Hematopoietic multipotent progenitor cell treated with erythropoietin and hydrocortisone succinate and interleukin-3 and kit ligand, for 4 days (in vitro differentiated cells): Measurements from ENCODE around the gene VSTM2B.
A peak's percentile ranks its signal among the peaks of the same experiment; 100 is the strongest.

ENCODE experiments used
- DNase-seq: peaks from one replicate; pipeline ENCODE4 v3.0.0-alpha.2; 2015

Gene VSTM2B

DNA sequence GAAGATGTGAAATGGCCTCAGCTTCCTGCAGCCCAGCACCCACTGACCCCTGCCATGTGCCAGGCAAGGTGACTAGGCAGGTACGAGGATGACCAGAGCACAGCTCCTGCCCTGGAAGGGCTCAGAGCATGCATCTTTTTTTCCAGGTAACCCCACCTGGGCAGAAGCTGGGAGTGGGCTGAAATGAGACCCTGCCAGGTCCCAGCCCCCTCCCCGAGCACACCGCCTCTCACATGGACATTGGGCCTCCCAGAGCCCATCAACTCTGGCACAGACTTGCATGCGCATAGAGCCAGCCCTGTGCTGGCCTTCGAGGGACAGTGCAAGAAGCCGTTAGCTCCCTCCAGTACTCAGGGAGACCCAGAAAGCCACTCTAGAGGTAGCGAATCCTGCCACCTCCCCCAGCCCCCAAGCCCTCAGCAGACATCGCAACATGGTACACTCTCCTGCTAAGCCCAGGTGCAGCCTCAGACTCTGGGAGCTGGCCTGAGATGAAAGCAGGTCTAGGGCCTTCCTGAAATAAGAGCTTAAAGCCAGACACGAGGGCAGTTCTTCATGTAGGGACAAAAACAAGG, 8.9 kb upstream of the VSTM2B start:
- no peak for DNase-seq

DNA sequence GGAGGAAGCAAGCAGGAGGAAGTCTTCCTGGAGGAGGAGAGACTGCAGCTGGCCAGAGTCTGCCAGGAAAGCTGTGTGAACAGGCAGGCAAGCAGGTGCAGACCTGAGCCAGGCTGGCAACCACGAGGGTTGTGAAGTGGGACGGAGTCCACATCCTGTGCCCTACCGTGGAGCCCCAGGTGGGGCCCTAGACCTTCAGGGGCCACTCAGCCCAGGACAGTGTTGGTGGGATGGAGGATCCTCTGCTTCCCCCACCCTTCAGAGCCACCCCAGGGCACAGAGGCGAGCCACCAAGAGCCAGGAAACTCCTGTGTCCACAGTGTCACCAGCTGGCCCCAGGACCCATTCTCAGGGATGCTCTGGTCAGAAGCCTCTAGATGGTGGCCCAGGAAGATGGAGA, 8.4 kb upstream of the VSTM2B start:
- no peak for DNase-seq

DNA sequence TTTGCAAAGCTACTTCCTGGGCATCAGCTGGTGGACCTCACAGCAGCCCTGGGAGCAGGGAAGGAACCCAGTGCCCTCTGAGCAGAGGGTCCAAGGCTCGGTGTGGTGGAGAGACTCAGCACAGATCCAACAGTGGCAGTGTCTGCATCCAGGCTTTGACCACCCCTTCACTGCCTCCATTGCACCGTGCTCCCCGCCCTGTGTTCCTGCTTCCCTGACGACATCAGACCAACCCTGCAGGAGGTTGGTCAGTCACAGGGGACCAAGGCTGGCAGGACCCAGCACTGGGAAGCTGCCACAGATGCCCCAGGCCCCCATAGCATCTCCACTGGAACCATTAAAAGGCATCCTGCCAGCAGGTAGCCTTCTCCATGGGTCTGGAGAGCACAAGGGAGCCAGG, 7.8 kb upstream of the VSTM2B start:
- DNase-seq: no peak

DNA sequence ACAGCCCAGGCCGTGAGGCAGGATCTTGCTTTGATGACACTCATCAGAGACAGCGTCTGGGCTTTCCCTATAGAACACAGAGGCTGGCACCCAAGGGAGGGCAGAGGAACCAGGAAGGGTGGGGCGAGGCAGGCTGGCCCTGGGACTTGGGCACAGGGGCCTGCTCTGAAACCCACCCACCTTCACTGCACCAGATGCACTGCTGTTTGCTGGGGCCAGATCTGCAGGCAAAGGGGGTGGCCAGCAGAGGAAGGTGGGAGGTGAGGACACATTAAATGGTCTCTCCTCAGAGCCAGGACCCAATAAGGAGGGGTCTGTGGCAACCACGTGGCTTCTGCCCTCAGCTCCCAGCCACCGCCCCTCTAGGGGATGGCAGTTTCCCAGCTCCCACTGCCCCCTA, 6.6 kb upstream of the VSTM2B start:
- DNase-seq: no peak

DNA sequence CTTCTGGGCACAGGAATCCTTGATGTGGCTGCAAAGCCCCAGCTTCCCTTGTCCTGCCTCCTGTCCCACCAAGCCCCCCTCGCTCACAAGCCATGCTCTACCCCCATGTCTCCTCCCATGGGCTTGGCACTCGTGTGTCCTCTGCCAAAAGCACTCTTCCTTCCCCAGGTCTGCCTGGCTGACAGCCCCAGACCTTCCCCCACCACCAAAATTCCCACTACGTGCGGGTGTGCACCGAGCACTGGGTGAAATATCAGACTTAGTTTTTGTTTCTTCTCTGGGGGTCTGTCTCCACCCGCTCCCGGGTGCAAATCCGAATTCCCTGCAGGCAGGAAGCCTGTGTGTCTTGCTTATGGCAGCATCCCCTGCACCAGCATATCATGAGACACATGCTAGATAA, 5.9 kb upstream of the VSTM2B start:
- DNase-seq: no peak

DNA sequence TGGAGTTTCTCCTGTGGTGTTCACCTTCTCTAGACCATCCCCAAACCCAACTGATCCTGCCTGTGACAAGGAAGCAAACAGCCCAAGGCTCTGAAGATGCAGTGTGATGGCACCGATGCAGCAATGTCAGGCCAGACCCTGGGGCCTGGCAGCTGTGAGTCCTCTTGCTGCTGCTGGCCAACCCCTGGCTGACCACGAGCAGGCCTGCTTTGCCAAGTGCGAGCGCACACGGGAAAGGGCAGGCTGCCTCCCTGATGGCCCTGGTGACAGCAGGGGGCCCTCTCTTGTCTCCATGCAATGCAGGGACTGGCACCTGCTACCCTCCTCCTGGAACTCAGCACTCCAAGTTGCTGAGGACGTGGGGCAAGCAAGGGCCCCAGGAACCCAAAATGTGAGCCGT, 5.4 kb upstream of the VSTM2B start:
- no peak for DNase-seq

DNA sequence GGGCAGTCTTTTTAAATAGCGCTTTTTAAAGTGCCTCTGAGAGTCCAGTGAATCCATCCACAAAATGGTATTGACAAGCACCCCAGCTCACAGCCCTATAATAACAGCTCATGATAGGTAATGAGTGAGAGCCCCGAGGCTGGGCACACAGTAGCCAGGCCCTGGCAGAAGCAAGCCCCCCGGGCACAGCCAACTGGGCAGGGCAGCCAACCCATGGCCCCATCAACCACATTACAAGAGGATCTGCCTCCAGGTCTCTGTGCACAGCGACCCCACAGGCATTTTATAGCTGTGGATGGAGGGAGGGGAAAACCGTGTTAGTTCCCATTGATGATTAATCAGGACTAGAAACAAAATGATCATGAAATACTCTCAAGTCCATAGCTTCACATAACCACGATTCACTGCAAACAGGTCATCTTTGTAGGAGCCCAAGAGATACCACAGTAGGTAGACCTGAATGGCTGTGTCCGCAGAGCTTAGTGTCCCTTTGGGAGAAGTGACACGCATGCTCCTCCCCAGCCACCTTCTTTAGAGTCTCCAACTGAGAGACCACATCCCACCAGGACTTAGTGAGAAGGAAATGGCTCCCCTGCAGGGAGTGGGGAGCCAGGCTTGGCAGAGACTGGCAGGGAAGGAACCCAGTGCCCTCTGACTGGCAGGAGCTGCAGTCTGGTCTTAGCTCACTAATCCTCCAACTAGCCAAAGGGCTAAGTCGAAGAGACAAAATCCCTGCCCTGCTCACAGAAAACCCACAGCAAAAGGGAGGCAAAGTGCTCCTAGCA, 4.3 kb upstream of the VSTM2B start:
- DNase-seq: no peak

DNA sequence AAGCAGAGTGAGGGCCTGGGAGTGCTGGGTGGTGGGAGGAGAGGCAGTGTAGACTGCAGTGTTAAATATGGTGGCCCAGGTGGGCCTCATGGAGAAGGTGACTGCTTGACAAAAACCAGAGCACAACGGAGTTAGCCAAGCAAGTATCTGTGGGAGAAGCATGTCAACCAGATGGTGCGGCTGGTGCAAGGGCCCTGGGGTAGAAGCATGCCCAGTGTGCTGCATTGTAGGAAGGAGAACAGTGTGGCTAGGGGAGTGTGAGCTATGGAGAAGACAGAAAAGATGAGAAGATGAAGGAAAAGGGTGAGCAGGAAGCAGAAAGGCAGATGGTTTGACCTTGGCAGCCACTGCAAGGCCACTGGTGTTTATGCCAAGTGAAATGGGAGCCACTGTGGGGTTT, 2.2 kb upstream of the VSTM2B start:
- DNase-seq: no peak

DNA sequence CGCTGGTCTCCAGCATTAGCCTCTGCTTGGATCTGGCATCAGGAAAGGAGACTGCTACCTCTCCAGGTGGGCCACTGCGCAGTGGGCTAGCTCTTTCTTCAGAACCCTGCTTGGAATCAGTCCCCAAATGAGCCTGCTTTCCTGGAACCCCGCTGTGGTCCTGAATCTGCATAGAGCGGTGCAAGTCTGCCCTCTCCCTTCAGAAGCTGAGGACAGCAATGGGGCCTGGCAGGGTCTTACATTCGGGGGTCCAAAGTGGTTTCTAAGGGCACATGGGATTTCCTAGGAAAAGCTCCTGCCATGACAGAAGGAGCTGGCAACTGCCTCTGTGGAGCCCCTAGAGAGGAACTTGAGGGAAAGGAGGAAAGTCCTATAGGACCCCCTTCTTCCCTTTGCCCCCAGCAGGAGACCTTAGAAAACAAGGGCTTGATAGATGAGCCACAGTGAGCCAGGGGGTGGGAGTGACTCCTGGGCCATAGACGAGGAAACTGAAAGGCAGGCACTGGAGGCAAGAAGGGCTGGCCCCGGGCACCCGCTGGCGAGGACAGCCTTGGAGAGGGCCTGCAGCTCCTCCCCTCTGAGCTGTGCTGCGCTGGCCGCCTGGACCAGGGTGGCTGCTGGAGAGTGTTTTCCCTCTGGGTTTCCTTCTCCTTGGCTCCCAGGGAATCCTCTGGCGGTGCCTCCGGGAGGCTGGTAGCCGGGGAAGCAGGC, 1.4 kb upstream of the VSTM2B start:
- DNase-seq: no peak

DNA sequence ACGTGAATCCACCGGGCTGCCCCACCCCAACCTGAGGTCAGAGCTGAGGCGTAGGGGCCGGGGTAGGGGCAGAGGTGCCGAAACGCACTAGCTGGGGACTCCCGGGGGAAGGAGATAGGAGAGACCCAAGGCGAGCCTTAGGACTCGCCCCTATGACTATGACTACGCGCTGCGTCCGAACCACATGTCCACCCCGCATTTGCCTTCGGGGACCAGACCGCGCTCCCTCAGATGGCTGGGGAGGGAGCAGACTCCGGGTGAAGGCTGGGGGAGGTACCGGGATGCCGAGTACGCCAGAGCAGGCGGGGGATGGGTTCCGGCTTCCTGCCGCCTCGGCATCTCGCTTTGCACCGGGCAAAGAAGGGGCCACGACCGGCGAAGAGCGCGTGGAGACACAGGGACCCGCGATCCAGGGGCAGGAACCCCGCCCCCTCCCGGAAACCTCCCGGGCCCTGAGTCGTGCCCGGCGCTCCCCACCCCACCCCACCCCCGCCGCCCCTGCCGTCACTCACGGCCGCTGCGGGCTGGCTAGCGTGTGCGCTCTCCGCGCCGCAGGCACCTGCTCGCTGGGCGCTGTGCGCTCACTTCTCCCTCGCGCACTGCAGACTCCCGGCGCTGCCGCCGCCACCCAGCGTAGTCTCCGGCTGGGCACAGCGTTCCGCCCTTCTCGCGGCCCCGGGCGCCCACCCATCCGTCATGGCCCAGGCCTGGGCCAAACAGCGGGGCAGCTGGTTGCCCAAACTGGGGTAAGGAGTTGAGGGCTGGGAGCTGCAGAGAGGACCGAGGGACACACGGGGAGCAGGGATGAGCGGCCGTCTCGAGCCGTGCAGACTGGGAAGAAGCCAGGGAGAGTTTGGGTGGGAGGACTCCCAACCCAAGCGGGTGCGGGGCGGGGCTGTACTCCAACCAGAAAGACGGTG, 622 bp upstream of the VSTM2B start:
- DNase-seq: no peak

DNA sequence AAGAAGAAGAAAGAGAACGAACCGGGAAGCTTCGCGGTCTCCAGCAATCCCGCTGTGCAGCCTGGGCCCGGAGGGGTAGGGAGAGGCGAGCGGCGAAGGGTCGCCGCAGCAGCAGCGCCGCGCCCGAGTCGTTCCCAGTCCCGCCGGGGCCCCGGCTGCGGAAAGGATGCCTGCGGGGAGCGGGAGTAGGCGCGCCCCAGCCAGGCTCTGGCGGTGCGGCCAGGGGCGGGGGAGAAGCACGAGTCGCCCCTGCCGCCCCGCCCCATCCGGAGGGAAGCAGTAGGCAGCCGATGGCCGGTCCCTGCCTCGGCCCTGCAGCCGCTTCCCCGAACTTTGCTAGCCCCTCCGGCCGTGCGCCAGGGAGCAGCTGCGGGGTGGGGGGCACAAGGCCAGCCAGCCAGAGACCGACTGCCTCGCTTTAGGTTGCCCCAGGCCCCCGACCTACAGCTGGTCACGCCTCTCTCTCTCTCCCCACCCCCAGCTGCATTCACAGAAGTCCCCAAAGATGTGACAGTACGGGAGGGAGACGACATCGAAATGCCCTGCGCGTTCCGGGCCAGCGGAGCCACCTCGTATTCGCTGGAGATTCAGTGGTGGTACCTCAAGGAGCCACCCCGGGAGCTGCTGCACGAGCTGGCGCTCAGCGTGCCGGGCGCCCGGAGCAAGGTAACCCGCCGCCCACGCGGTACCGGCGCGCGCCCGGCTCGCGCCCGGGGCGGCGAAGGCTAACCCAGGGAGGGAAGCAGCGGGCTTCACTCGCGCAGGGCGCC, 1.1 kb downstream of the VSTM2B start:
- DNase-seq: peak; percentile 19

DNA sequence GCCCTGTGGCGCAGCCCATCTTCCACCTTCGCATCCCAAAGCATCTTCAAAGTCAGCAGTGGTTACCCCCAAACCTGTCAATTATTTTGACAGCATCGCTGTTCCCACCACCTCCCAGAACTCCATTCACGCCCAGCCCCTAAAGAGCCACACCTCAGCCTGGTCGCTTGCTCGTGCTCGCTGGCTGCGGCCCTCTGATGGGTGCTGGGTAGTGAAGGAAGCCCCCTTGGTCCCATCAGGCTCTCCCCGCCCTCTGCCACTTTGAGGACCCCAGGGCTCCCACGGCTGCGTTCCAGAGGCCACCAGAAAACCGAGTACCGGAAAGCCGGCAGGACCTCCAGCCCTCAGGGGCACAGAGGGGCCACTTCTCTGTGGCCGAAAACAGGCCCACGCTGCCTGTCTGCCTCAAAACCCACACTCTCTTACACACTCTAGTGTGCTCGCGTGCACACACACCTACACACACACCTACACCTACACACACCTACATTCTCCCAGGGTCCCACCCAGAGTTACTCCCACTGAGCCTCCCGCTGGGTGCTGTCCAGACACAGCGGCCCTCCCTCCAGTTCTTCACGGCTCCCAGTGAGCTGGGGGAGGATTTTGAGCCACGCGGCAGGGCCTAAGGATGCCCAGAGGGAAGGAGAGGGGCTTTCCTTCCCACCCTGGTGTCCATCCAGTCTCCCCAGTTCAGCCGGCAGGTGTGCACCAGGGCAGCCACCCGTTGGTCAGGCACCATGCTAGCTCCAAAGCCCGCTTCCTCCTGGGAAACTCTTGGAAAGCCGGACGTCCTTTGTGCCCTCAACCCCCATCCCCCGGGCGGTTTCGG, 1.9 kb downstream of the VSTM2B start:
- DNase-seq: no peak

DNA sequence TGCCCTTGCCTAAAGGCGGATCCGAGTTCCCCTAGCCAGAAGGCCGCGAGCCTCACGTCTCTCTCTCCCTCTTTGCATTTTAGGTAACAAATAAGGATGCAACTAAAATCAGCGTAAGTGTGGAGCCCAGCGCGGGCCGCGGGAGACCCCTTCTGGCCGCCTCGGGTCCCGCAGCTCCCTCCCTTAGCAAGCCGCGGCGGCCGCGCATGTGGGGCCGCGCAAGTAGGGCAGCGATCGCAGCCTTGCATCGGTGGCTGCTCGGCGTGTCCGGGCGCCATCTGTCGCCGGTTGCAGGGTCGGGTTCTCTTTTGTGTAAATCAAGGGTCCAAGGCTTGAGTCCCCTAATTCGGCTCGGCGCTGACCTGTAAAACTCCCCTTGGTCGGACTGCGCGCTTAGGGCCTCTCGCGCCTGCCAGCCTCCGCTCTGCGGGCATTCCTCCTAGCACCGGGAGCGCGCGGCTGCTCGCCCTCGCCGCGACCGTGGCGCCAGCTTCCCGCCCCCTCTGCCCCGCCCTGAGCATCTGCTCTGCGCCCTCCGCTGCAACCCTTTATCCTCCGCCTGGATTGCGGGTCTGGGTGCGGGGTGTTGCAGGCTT, 2.7 kb downstream of the VSTM2B start:
- peak; percentile 90 for DNase-seq

DNA sequence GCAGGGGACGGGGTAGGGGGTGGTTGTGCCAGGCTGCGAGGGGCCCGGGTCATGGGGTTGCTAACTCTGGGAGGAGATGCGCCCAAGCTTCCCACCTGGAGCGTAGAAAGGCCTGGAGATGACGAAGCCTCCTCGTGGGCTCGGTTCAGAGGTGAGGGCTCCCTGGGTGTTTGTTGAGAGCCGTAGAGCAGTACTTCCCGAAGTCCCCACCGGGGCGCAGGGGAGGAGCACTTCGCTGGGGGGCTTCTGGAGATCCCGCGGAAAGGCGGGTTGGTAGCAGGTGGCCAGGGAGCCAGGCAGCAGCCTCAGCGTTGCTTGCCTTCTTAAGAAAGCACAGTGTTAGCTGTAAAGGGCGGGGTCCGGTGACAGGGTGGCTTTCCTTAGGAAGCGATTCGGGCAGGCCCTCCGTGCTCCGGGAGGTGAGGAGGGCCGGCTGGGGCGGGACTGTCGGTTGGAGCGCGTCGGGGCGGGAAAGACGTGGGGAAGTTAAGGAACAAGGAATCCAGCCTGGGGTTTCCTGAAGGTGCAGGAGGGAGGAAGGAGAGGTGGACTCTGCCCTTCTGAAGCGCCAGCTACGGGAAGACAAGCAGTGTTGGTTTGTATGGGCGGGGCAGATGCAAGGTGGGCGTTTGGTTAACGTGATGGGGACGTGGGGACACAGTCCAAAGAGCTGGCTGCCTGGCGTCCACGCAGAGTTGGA, 3.3 kb downstream of the VSTM2B start:
- DNase-seq: no peak

DNA sequence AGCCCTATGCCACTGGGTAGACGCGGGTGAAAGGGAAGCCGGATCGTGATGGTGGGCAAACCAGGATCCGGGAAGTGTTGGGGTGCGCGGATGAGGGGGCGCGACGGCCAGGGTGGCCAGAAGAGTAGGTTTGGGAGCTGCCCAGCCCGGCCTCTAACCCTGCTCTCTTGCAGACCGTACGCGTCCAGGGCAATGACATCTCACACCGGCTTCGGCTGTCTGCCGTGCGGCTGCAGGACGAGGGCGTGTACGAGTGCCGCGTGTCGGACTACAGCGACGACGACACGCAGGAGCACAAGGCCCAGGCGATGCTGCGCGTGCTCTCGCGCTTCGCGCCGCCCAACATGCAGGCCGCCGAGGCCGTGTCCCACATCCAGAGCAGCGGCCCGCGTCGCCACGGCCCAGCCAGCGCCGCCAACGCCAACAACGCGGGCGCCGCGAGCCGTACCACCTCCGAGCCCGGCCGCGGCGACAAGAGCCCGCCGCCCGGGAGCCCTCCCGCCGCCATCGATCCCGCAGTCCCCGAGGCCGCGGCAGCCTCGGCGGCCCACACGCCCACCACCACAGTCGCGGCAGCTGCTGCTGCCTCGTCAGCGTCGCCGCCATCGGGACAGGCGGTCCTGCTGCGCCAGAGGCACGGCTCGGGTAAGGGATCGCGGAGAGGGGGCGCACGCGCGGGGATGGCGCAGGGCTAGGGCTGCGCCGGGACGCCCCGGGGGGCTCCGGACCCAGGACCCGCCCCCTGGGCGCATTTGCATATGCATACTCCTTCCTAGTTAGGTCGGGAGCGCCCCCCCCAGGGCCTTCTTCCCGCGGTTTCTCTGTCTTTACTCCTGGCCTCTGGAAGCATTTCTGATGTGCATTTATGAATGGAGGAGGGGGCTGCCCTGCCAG, 4.1 kb downstream of the VSTM2B start:
- peak; percentile 32 for DNase-seq

DNA sequence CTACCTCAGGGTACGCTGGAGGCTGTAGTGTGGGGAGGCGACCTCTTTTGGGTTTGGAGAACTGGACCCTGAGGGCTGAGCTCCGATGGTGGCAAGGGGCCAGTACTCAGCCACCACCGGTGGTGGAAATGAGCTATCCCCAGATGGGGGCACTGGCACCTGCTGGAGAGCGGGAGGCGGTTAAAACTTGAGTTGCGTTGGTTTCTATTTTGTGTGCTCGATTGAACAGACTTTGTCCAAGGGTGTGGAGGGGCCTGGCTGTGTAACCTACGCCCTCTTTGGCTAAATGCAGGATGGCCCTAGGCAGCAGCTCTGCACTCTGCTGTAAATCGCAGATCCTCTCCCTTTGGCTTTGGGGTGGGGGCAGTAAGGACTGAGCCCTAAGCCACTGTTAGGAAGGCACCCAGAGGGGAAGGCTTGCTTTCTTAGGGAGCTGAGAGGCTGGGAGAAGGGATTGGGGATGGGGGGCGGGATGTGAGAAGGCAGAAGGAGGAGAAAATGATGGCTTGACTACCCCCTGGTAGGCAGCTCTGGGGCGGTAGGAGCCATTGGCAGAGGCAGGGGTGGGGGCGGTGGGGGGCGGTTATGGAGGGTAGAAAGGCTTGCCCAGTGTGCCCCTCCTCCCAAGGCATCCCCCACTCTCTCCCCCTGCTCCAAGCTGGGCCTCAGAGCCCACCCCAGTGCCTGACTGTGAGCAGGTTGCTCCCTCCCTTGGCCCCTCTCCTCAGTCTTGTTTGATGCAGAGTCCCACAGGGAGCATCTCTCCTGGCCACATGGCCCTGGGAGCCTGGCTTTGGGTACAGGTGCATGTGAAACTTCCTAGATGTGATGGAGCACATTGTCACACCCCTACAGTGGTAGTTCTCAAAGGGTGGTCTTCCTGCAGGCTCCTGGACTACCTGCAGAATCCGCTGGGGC, 5.0 kb downstream of the VSTM2B start:
- DNase-seq: no peak

DNA sequence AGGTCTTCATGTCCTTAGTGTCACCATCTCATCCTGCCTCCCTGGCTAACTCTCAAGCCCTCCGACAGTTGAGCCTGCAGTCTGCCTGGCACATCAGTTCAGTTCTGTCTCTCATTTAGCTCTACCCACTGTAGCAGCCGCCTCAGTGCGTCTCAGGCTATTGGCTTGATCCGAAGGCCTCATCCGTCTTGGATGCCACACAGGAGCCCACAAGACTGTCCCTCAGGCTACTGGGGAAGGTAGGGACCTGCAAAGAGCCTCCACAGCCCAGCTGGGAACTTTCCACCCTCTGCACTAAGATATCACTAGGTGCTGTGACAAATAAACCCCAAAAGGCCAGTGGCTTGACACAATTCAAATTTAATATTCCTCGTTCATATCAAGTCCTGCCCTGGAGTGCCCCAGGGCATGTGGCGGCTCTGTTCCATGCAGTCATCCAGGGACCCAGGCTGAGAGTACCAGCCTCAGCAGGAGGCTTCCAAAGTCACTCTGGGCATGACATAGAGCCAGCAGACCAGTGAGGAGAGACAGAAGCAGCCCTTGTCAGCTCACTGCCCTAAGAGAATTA, 5.7 kb downstream of the VSTM2B start:
- no peak for DNase-seq

DNA sequence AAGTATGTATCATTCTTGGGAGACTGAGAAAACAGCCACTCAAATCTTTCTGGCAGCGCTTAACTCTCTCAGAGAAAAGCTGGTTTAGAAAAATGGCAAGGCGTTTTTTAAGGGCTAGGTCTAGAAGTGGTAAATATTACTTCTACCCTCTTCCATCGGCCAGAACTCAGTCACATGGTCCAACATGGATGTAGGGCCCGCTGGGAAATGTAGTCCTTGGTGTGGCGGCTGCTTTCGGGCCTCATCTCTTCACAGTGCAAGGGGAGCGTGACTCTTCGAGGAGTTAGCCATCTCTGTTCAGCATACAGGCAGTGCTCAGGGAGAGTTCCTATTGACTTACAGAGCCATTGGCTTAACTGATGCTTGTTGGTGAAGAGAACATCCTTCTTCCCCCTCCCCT, 6.3 kb downstream of the VSTM2B start:
- DNase-seq: no peak
